ENCODE results near the gene SLC5A2.
"Not testable (repeated sequence)": the region's sequence is repeated elsewhere in the genome, so short reads cannot be mapped to it uniquely, and the experiment has no call there.

The SLC5A2 gene

GRCh38 chr16:31530405-31530804 lies 47.5 kb downstream of the SLC5A2 start:
- DNase-seq = no peak

GRCh38 chr16:31531096-31531495 lies 48.2 kb downstream of the SLC5A2 start:
- DNase-seq = no peak

DNA sequence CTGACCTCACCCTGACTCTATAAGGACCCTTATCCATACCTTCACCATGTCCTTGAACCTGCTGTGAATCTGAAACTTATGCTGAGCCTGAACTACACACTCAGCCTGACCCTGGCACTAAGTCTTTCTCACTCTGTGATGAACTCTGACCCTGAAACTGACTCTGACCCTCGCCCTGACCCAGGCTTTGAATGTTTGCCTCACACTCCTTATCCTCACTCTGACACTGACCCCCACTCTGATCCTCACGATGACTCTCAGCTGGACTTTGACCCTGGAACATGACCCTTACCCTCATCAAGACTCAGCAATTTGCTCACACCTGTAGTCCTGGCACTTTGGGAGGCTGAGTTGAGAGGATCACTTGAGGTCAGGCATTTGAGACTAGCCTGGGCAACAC lies 49.2 kb downstream of the SLC5A2 start:
- no peak for DNase-seq

- DNase-seq = no peak
Observed at GRCh38 chr16:31532896-31533295, 50.0 kb downstream of the SLC5A2 start.

- DNase-seq = no peak
Observed at GRCh38 chr16:31535737-31536136, 52.8 kb downstream of the SLC5A2 start.

- DNase-seq = no peak
Observed at GRCh38 chr16:31536804-31537361, 54.0 kb downstream of the SLC5A2 start.

- no peak for DNase-seq
Observed at GRCh38 chr16:31537362-31538242, 54.7 kb downstream of the SLC5A2 start.

GRCh38 chr16:31538243-31538598 lies 55.3 kb downstream of the SLC5A2 start:
- DNase-seq = not testable (repeated sequence)

- DNase-seq = not testable (repeated sequence)
Observed at GRCh38 chr16:31539762-31540161, 56.8 kb downstream of the SLC5A2 start.

All from CD4-positive, alpha-beta T cell treated with Interleukin-10 for 1 hour (primary cell).